Measurements from ENCODE around the gene MPDU1. TPM values are rescaled to one million over a fixed set of nuclear protein-coding genes. Genes with fewer than 3 reads are reported as not detected.

Gene MPDU1
- total and polyA plus RNA-seq, 8 donors = 77.8 to 96.1 (median 85.5) TPM

DNA sequence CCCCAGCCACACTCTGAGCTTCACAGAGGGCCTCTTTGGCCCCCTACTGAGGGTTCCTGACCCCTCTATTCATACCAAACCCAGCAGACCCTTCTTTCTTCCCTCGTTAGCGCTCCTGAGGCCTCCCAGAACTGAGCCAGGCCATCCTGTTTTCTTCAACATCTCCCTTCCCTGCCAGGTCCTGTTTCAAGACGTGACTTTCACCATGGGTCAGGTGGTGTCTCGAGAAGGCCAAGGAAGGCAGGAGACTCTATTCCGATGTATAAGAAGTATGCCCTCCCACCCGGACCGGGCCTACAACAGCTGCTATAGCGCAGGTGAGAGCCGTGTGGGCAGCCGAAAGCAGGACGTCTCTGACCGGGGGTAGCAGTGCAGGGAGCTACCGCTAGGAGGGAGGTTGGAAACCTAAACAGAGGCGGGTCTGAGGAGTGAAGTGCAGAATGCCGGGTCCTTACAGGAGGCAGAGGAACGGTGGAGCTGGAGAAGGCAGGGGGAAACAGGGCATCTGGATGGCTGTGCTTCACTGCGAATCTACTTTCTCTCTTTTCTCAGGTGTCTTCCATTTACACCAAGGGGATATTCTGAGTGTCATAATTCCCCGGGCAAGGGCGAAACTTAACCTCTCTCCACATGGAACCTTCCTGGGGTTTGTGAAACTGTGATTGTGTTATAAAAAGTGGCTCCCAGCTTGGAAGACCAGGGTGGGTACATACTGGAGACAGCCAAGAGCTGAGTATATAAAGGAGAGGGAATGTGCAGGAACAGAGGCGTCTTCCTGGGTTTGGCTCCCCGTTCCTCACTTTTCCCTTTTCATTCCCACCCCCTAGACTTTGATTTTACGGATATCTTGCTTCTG lies 23.3 kb upstream of the MPDU1 start:
- no peaks in the 10 kb centered on the region for H3K27me3 ChIP-seq
- DNase-seq = peak in 2 of 4 donors; percentile 64 to 65
- H3K4me3 ChIP-seq = peak overlapping the region; percentile 82 to 83
- H3K36me3 ChIP-seq = peaks cover 0 to 32% of the 10 kb centered on the region in 2 donors
- intact Hi-C loops (cut with DNase I) = loop anchor here in 1 of 2 donors (5.0 kb wide), 2 partner anchors 48 to 203 kb away; partner anchors contain the start of gene TMEM95
- H3K4me1 ChIP-seq = peaks cover 44 to 79% of the 10 kb centered on the region in 2 donors
- peak overlapping the region; percentile 93 to 97 for H3K27ac ChIP-seq
- TF ChIP-seq CTCF (IDR thresholded peaks at IDR 0.05) = peak; percentile 38 to 66
- H3K9me3 ChIP-seq = no peaks in the 10 kb centered on the region
- peak; percentile 34 for ATAC-seq

GRCh38 chr17:7561028-7561575 lies 22.6 kb upstream of the MPDU1 start:
- intact Hi-C loops (cut with DNase I) = loop anchor here in 1 of 2 donors (5.0 kb wide), 2 partner anchors 49 to 204 kb away; partner anchors contain the start of gene TMEM95
- peak overlapping the region; percentile 82 to 83 for H3K4me3 ChIP-seq
- H3K27ac ChIP-seq = peak overlapping the region; percentile 93 to 97
- ATAC-seq (peak; percentile 78), DNase-seq (peak; percentile 85 to 97 (median 92))
- peaks cover 44 to 75% of the 10 kb centered on the region in 2 donors for H3K4me1 ChIP-seq
- TF ChIP-seq CTCF (IDR thresholded peaks at IDR 0.05) = peak; percentile 79 to 86
- peaks cover 0 to 39% of the 10 kb centered on the region in 2 donors for H3K36me3 ChIP-seq
- no peaks in the 10 kb centered on the region for H3K9me3 ChIP-seq
- no peaks in the 10 kb centered on the region for H3K27me3 ChIP-seq

DNA sequence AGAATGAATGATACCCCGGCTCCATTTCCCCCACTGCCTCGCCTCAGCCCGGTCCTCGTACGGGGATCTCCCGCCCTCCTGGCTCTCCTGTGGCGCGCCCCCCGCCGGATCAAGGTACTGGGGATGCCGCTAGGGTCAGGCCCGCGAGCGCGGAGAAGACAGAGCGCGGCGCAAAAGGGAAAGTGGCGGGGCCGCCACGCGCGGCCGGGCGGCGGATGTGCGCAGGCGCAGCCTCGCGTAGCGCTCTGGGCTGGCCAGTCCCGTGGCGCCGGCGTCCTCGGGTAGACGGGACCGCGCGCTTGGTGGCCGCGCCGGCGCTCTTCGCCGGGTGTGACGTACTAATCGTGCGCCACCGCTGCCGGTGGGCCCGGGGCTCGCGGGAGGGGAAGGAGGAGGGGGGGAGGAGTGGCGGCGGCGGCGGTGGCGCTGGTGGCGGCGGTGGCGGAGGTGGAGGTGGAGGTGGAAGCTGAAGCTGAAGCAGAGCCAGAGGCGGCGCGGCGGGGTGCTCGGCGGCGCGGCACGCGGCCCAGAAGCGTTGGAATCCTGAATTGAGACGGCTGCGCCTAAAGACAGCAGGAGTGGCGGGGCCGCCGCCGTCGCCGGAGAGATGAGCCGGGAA lies 22.0 kb upstream of the MPDU1 start, which contains the start of gene SENP3:
SENP3 (plus strand) TSS at position 331 of the 619 bp plus-strand sequence. CDS start 1,158 bp downstream, outside the sequence.
- Histone ChIP-seq H3K27me3 (no peaks in the 10 kb centered on the region), H3K27ac (peak within 1 kb of the TSS; percentile 93 to 97), H3K4me3 (peak within 1 kb of the TSS; percentile 82 to 83), H3K4me1 (peaks cover 44 to 75% of the 10 kb centered on the region in 2 donors), H3K36me3 (peaks cover 0 to 45% of the 10 kb centered on the region in 2 donors), H3K9me3 (no peaks in the 10 kb centered on the region)
- DNase-seq (peak; percentile 89 to 98 (median 93)), ATAC-seq (peak; percentile 72)
- TF ChIP-seq CTCF (IDR thresholded peaks at IDR 0.05) = no peak
- intact Hi-C loops (cut with DNase I) = loop anchor here in 1 of 2 donors (5.0 kb wide), 2 partner anchors 49 to 204 kb away; partner anchors contain the start of gene TMEM95

GRCh38 chr17:7562208-7562605 lies 21.4 kb upstream of the MPDU1 start:
- no peak for ATAC-seq
- H3K36me3 ChIP-seq = peaks cover 0 to 50% of the 10 kb centered on the region in 2 donors

More at GRCh38 chr17:7562208-7562605, 21.4 kb upstream of the MPDU1 start:
- no peaks in the 10 kb centered on the region for H3K27me3 ChIP-seq
- TF ChIP-seq CTCF (IDR thresholded peaks at IDR 0.05) = no peak
- DNase-seq = no peak
- peak overlapping the region; percentile 82 to 83 for H3K4me3 ChIP-seq
- intact Hi-C loops (cut with DNase I) = loop anchor here in 1 of 2 donors (5.0 kb wide), 2 partner anchors 50 to 205 kb away; partner anchors contain the start of gene TMEM95
- H3K4me1 ChIP-seq = peaks cover 41 to 70% of the 10 kb centered on the region in 2 donors
- H3K27ac ChIP-seq = peak overlapping the region; percentile 93 to 97
- no peaks in the 10 kb centered on the region for H3K9me3 ChIP-seq
